Activated naive CD4-positive, alpha-beta T cell treated with anti-CD3 and anti-CD28 coated beads, Interleukin-2, amount 50 U/mL, for 72 hours (primary cell): ENCODE data around the gene RHBG. TPM values are rescaled to one million over a fixed set of nuclear protein-coding genes. Genes with fewer than 3 reads are reported as not detected.
A peak's percentile ranks its signal among the peaks of the same experiment; 100 is the strongest.
"Not testable (repeated sequence)": the region's sequence is repeated elsewhere in the genome, so short reads cannot be mapped to it uniquely, and the experiment has no call there.

ENCODE experiments used
- ATAC-seq, 2 donors: fragments of 150-1000 bp; cut with Tn5 transposase; 2 replicates each; pipeline ENCODE4 v1.10.0; 2021; ENCODE audit warnings: mild to moderate bottlenecking in 2 of 2, moderate library complexity in 2 of 2
- DNase-seq, 2 donors: peaks; one replicate each; pipeline ENCODE4 v3.0.0; 2021 to 2022; ENCODE audit warnings: low spot score in 2 of 2
- H3K27ac Mint-ChIP-seq, 2 donors: one replicate each; pipeline ENCODE4 v1.8.0; 2022; ENCODE audit warnings: mild to moderate bottlenecking in 2 of 2, mixed read lengths in 2 of 2
- H3K36me3 Mint-ChIP-seq, 2 donors: one replicate each; pipeline ENCODE4 v1.8.0; 2022; ENCODE audit warnings: mixed read lengths in 2 of 2
- H3K9me3 Mint-ChIP-seq, 2 donors: one replicate each; pipeline ENCODE4 v1.8.0; 2022; ENCODE audit warnings: mixed read lengths in 2 of 2
- total RNA-seq, 2 donors: library from RNA; stranded (reverse); gene quantifications; one replicate each; pipeline ENCODE4 v1.2.3, GENCODE V29; 2022

Gene RHBG
- total RNA-seq, 2 donors from 2014 or later: not detected

- peak; percentile 70 to 79 for DNase-seq
- H3K9me3 Mint-ChIP-seq: no peaks in the 10 kb centered on the region
- peak overlapping the region in 1 of 2 donors; percentile 55 for H3K27ac Mint-ChIP-seq
- ATAC-seq: peak; percentile 94 to 96
- no peaks in the 10 kb centered on the region for H3K36me3 Mint-ChIP-seq
These were observed 12.0 kb upstream of the RHBG start for GRCh38 chr1:156356875-156357534.

- DNase-seq (no peak), ATAC-seq (no peak)
- Mint-ChIP-seq H3K9me3 (no peaks in the 10 kb centered on the region), H3K36me3 (no peaks in the 10 kb centered on the region), H3K27ac (no peak overlapping the region)
These were observed 11.0 kb upstream of the RHBG start for GRCh38 chr1:156357977-156358376.

GRCh38 chr1:156358641-156359040 lies 10.4 kb upstream of the RHBG start:
- H3K27ac Mint-ChIP-seq: no peak overlapping the region
- DNase-seq (no peak), ATAC-seq (no peak)
- no peaks in the 10 kb centered on the region for H3K9me3 Mint-ChIP-seq
- no peaks in the 10 kb centered on the region for H3K36me3 Mint-ChIP-seq

GRCh38 chr1:156359249-156359648 lies 9.8 kb upstream of the RHBG start:
- no peak overlapping the region for H3K27ac Mint-ChIP-seq
- no peaks in the 10 kb centered on the region for H3K9me3 Mint-ChIP-seq
- H3K36me3 Mint-ChIP-seq: no peaks in the 10 kb centered on the region
- ATAC-seq: no peak
- DNase-seq: no peak

- ATAC-seq (no peak), DNase-seq (no peak)
- no peak overlapping the region for H3K27ac Mint-ChIP-seq
- no peaks in the 10 kb centered on the region for H3K36me3 Mint-ChIP-seq
- no peaks in the 10 kb centered on the region for H3K9me3 Mint-ChIP-seq
These were observed 9.0 kb upstream of the RHBG start for GRCh38 chr1:156359973-156360372.

GRCh38 chr1:156360534-156360933 lies 8.5 kb upstream of the RHBG start:
- Mint-ChIP-seq H3K27ac (no peak overlapping the region), H3K36me3 (no peaks in the 10 kb centered on the region), H3K9me3 (no peaks in the 10 kb centered on the region)
- ATAC-seq: no peak
- DNase-seq: no peak

GRCh38 chr1:156365754-156366153 lies 3.3 kb upstream of the RHBG start:
- Mint-ChIP-seq H3K36me3 (no peaks in the 10 kb centered on the region), H3K27ac (no peak overlapping the region), H3K9me3 (no peaks in the 10 kb centered on the region)
- ATAC-seq (no peak), DNase-seq (no peak)

GRCh38 chr1:156366378-156367166 lies 2.4 kb upstream of the RHBG start:
- no peak for DNase-seq
- no peak overlapping the region for H3K27ac Mint-ChIP-seq
- ATAC-seq: no peak
- no peaks in the 10 kb centered on the region for H3K9me3 Mint-ChIP-seq
- no peaks in the 10 kb centered on the region for H3K36me3 Mint-ChIP-seq

GRCh38 chr1:156367383-156368156 lies 1.4 kb upstream of the RHBG start:
- DNase-seq (no peak), ATAC-seq (no peak)
- Mint-ChIP-seq H3K36me3 (no peaks in the 10 kb centered on the region), H3K27ac (peak overlapping the region in 1 of 2 donors; percentile 25), H3K9me3 (no peaks in the 10 kb centered on the region)

GRCh38 chr1:156368157-156368658 lies 803 bp upstream of the RHBG start:
- DNase-seq (no peak), ATAC-seq (no peak)
- H3K36me3 Mint-ChIP-seq: no peaks in the 10 kb centered on the region
- H3K9me3 Mint-ChIP-seq: no peaks in the 10 kb centered on the region
- H3K27ac Mint-ChIP-seq: no peak overlapping the region

GRCh38 chr1:156369685-156370286 lies 775 bp downstream of the RHBG start:
- not testable (repeated sequence) for H3K9me3 Mint-ChIP-seq, H3K36me3 Mint-ChIP-seq, ATAC-seq, DNase-seq, H3K27ac Mint-ChIP-seq

GRCh38 chr1:156371553-156372264 lies 2.7 kb downstream of the RHBG start:
- Mint-ChIP-seq H3K36me3 (no peaks in the 10 kb centered on the region), H3K9me3 (no peaks in the 10 kb centered on the region), H3K27ac (no peak overlapping the region)
- ATAC-seq (no peak), DNase-seq (no peak)

- no peak for DNase-seq
- H3K27ac Mint-ChIP-seq: no peak overlapping the region
- no peaks in the 10 kb centered on the region for H3K36me3 Mint-ChIP-seq
- peak; percentile 48 for ATAC-seq
- H3K9me3 Mint-ChIP-seq: no peaks in the 10 kb centered on the region
These were observed 3.2 kb downstream of the RHBG start for GRCh38 chr1:156372265-156372586.

GRCh38 chr1:156372876-156373275 lies 3.9 kb downstream of the RHBG start:
- no peaks in the 10 kb centered on the region for H3K36me3 Mint-ChIP-seq
- no peak for DNase-seq
- H3K9me3 Mint-ChIP-seq: no peaks in the 10 kb centered on the region
- no peak overlapping the region for H3K27ac Mint-ChIP-seq
- no peak for ATAC-seq

GRCh38 chr1:156373546-156373945 lies 4.5 kb downstream of the RHBG start:
- Mint-ChIP-seq H3K36me3 (no peaks in the 10 kb centered on the region), H3K9me3 (no peaks in the 10 kb centered on the region), H3K27ac (no peak overlapping the region)
- DNase-seq: no peak
- no peak for ATAC-seq

- ATAC-seq (no peak), DNase-seq (no peak)
- Mint-ChIP-seq H3K9me3 (no peaks in the 10 kb centered on the region), H3K36me3 (no peaks in the 10 kb centered on the region), H3K27ac (no peak overlapping the region)
These were observed 7.1 kb downstream of the RHBG start for GRCh38 chr1:156376146-156376545.
